Stomach (tissue), 4 donors: ENCODE data around the gene CHN1.

ENCODE experiments used
- POLR2A ChIP-seq, 4 donors: fragments of 450-650 bp; IDR thresholded peaks; one replicate each; pipeline ENCODE4 v1.6.1; 2016; ENCODE audit warnings: antibody characterized with exemption in 4 of 4, control low read depth in 2 of 4, mild to moderate bottlenecking in 1 of 4, moderate library complexity in 1 of 4
- TF ChIP-seq, protein P1 (sequence below), 7 experiments: fragments of 450-650 bp in 4 of 7; fragments of 200-600 bp in 3 of 7; sonication (generic) in 3 of 7; IDR thresholded peaks; one replicate each; pipeline ENCODE4 v1.5.1; 2016 to 2019; ENCODE audit warnings: antibody characterized with exemption in 7 of 7, control low read depth in 2 of 7, mild to moderate bottlenecking in 1 of 7

GRCh38 chr2:175011505-175011904 is 6.3 kb upstream of the CHN1 start:
- TF ChIP-seq, protein P1, sequence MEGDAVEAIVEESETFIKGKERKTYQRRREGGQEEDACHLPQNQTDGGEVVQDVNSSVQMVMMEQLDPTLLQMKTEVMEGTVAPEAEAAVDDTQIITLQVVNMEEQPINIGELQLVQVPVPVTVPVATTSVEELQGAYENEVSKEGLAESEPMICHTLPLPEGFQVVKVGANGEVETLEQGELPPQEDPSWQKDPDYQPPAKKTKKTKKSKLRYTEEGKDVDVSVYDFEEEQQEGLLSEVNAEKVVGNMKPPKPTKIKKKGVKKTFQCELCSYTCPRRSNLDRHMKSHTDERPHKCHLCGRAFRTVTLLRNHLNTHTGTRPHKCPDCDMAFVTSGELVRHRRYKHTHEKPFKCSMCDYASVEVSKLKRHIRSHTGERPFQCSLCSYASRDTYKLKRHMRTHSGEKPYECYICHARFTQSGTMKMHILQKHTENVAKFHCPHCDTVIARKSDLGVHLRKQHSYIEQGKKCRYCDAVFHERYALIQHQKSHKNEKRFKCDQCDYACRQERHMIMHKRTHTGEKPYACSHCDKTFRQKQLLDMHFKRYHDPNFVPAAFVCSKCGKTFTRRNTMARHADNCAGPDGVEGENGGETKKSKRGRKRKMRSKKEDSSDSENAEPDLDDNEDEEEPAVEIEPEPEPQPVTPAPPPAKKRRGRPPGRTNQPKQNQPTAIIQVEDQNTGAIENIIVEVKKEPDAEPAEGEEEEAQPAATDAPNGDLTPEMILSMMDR (IDR thresholded peaks at IDR 0.05) = no peak
- TF ChIP-seq POLR2A (IDR thresholded peaks at IDR 0.05) = no peak
